ENCODE data around the gene SMCO2. TPM values are rescaled to one million over a fixed set of nuclear protein-coding genes. Genes with fewer than 3 reads are reported as not detected.

The SMCO2 gene
- total RNA-seq, 2 experiments from 2014 or later, result not detected

DNA sequence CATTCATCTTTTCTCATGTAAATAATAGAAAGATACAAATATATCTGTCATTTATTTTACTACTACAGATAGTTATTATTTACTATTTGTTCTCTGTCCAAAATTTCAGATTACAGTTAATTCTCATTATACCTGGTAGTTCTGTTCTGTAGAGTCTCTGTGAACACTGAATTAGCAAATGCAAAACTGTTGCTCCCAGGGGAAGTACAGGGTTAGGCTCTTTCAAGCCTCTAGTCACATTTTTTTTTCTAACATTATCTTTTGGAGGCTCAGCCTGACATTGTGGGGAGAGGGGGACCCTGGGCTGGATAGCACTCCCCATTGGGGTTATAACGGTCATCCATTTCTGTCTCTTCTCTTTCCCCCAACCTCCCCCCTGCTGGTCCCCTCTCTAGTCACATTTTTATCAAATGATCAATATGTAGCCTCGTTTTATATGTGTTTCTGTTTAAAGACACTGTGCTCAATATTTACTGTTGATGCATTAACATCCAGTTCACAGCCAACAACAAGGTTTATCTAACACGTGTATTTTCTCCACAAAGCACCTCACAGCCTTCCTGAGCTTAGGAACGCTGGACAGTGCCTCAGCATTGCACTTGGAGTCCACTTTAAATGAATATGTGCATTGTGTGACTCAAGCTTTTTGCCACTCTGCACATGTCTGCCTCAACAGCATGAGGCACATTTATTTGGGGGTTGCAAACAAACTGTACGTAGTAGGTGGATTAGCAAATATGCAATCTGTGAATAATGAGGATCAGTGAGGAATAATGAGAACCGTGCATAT lies 4.7 kb downstream of the SMCO2 start:
- ChIA-PET CTCF (no interaction called here), POLR2A (no interaction called here)

DNA sequence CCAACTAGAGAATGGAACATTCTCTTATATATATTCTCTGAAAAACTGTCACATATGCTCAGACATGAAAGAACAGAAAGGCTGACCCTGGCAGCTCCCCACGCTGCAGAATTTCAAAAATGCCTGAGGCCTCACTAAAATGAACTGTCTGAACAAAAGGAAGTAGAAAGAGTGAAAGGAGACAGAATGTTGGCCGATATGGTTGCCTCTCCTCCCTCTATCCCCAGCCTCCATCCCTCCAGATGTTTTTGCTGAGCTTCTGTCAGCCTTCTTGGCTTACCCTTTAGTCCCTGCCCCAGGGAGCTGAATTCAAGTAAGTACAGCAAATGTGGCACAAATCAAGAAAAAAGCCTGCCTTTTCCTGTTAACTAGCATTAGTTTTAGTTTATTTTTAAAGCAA lies 6.9 kb downstream of the SMCO2 start:
- POLR2A ChIA-PET, result no interaction called here
- CTCF ChIA-PET, result no interaction called here

DNA sequence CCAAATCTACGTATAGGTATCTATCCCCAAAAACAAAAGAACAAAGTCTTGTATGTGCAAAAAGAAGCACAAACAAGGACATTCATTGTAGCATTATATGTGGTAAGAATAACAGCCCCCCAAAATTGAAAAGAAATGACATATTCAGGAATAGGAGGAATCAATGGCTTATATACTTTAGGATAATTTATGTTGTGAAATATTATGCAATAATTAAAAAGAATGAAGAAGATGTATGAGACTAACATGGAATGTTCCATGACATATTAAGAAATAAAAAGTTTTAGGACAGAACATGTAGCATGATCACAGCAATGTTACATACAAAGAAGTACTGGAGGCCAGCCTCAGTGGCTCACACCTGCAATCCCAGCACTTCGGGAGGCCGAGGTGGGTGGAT lies 9.1 kb downstream of the SMCO2 start:
- ChIA-PET CTCF (no interaction called here), POLR2A (no interaction called here)

DNA sequence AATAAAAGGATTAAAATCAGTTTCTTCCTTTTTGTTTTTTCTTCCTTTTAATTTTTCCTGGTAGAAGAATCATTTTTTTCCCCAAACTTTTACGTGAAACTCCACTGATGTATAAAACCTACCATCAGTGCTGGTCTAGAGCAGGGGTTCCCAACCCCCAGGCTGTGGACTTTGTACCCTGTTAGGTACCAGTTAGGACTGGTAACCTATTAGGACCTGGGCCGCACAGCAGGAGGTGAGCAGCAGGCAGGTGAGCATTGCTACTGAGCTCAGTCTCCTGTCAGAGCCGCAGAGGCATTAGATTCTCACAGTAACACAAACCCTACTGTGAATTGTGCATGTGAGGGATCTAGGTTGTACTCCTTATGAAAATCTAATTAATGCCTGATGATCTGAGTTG lies 10.1 kb downstream of the SMCO2 start:
- POLR2A ChIA-PET, result no interaction called here
- CTCF ChIA-PET, result no interaction called here

DNA sequence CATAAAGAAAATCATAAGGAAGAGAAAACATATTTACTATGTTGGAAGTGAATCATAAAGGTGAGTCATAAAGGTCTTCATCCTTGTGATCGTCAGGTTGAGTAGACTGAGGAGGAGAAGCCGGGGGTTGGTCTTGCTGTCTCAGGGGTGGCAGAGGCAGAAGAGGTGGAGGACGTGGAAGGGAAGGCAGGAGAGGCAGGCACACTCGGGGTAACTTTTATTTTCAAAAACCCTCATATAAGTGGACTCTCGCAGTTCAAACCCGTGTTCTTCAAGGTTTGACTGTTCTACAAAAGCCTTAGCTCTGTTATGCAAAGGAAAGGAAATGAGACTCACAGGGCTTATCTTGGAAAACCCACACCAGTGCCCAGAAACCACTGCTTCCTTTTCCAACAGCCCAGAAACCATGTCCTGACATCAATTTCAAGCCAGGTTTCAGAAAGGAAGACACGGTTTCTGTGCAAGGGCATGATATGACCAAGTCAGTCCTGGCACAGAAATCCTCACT lies 14.0 kb downstream of the SMCO2 start:
- ChIA-PET CTCF (no interaction called here), POLR2A (no interaction called here)

DNA sequence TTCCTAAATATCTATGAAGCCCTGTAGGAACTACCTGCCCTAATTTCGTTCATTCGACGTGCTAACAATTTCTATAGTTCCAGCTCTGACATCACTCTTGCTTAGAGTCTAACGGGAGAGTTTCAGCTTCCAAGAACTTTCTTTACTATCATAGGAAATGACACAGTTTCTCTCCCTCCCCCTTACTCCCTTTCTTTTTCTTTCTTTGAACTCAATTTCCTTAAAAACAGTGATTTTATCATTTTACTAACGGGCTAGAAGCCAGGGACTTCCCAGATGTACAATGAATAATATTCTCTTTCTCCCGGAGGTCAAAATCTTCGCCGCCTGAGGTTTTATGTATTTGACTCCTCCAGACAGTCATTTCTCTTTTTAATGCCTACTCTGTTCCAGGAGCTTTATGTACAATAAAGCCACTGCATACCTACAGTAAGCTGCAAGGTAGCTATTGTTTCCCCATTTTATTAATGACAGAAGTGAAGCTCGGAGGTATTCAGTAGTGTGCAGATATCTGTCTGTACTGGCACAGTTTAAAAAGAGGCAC lies 15.7 kb downstream of the SMCO2 start:
- CTCF ChIA-PET, result no interaction called here
- POLR2A ChIA-PET, result no interaction called here

DNA sequence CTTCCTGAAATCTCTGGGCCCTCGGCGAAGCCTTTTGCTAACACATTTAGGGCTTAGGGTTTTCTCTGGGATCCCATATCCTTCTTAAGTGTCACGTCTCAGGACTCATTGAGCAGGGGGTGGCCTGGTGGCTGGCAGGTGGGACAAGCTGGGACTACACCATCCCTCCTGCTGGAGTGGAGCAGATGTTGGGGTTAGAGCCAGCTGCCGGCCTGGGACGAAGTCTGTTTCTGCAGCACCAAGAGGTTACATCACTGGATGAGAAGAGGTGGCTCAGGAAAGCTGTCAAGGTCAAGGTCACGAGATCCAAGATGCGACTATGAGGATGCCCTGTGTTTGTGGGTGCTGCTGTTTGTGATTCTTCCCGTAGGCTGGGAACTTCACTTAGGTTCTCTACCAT lies 16.3 kb downstream of the SMCO2 start:
- ChIA-PET POLR2A (no interaction called here), CTCF (no interaction called here)

DNA sequence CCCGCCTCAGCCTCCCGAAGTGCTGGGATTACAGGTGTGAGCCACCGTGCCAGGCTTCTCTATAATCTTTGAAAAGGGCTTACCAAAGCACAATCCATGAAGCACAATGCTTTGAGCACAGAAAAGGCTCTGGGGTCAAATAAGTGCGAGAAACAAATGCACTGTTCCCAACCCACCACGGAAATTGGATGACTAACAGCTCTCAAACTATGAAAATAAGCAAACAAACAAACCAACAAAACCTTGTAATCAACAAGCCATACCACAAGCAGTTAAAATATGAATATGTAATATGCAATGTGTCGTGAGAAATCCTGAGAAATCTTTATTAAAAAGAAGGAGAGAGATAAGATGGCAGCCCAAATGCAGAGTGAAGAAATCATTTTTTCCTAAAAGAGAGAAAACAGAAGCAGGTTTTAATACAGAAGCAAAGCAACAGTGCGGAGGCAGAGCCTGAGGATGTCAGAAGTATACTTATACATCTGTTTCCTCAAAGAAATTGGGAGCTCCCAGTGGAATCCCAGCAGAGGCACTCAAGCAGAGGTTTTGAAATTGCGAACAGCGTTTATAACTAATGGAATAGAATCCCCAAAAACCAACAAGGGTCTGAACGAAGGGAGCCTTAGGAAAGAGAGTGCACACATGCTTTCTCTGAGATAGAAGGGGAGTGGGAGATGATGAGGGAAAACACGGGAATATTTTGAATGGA lies 17.1 kb downstream of the SMCO2 start:
- POLR2A ChIA-PET, result no interaction called here
- CTCF ChIA-PET, result no interaction called here

DNA sequence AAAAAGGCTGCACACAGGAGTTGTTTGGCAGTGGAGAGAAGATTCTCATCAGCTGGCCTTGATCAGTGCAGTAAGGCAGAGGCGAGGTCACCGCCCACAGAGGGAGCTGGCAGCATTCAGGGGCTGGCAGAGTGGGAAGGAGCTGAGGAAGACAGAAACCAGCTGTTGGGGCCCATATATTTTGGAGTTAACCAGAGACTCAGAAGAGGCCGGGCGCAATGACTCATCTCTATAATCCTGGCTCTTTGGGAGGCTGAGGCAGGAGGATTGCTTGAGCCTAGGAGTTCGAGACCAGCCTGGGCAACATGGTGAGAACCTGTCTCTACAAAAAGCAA lies 17.7 kb downstream of the SMCO2 start:
- ChIA-PET POLR2A (no interaction called here), CTCF (no interaction called here)

DNA sequence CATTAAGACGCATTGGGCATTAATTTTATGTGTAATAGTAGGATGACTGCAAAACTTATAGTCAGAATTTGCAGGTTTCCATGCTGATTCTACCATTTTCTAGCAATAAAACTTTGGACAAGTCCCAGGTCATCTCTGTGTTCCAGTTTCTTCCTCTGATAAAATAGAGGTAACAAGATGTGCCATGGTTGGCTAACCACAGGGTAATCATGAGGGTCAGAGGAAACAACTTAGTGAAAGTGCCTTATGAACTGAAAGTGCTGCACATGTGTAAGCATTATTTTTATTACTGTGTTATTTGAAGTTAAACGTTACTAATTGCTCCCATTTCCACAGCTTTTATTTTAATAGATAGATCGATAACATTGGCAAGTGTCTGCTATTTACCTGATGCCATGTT lies 21.1 kb downstream of the SMCO2 start:
- ChIA-PET POLR2A (no interaction called here), CTCF (no interaction called here)

DNA sequence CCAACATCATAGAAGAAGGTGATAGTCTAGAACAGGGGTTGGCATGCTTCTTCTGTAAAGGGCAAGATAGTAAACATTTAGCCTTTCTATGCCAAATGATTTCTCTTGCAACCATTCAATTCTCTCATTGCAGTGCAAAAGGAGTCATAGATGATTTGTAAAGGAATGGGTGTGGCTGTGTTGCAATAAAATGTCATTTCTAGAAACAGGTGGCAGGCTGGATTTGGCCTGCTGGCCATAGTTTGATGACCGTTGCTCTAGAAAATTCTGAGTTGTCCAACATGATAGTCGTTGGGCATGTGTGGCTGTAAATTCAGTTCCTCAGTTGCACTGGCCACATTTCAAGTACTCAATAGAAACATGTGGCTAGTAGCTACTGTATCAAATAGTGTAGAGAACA lies 21.7 kb downstream of the SMCO2 start:
- CTCF ChIA-PET, result no interaction called here
- POLR2A ChIA-PET, result no interaction called here

DNA sequence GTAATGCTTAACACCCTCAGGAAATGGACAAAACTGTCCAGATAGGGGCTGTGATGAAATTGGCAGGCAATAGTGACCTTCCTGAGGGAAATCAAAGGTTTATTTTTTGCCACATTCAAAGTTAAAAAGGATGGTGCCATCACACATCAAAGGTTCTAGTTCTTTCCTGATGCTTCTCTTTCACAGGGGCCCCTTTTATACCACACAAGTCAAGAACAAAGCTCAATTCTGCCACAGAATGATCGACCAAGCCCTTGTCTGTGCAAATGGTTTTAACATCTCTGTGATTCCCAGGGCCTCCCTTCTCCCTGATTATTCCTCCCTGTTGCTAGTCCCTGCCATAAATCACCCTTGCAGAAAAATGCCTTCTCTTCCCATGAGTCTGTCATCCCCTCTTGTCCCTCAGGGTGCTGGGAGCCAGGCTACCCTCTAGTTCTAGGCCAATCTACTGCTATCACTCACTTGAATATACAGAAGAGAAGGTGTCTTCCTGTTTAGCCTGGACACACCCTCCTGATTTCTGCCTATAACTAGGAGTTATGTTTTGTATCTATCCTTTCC lies 22.7 kb downstream of the SMCO2 start:
- CTCF ChIA-PET, result no interaction called here

DNA sequence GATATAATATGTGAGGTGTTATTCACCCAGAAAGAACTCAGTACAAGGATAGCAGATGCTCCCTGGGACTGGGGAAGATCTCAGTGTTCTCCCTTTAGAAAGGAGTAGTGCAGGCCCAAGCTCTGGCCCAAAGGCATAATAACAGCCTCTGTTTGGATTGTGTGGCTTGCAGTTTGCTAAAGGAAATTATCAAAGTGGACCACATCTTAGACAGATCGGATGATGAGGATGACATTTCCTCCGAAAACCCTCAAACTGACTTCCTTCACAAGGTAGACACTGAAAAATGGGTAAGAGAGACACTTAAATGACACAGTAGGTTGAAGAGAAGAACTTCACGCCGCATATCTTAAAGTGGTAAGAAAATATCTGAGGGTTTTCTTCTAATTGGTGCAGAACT lies 26.1 kb downstream of the SMCO2 start:
- ChIA-PET CTCF (no interaction called here), POLR2A (no interaction called here)

More for the DNA sequence above, 22.7 kb downstream of the SMCO2 start:
- POLR2A ChIA-PET, result no interaction called here

DNA sequence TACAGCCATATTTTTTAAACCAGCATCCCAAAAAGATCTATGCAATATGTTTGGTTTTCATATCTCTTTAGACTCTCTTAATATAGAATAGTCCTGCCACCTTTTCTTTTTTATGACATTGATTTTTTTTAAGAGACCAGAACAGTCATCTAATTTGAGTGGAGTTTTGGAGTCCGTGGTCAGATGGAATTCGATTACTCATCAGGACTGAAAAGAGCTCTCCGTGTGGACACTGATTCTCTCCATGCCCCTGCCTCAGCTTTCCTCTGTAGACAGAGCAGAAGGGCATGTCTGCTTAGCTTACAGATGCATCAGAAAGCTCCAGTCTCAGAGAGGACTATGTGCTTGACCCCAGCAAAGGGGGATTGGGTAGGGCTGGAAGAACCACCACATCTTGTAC lies 27.8 kb downstream of the SMCO2 start:
- POLR2A ChIA-PET, result no interaction called here

DNA sequence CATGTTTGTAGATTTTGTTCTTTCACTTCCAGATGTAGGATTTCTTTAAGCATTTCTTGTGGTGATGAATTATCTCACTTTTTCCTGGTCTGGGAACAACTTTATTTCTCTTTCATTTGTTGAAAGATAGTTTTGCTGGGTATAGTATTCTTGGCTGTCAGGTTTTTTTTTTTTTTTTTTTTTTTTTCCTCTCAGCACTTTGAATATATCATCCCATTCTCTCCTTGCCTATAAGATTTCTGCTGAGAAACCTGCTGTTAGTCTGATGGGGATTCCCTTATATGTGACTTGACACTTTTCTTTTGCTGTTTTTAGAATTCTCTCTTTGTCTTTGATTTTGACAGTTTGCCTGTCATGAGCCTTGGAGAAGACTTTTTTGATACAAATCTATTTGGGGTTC lies 30.5 kb downstream of the SMCO2 start:
- ChIA-PET POLR2A (no interaction called here), CTCF (interaction anchor here (1.0 kb wide), 1 partner anchor 37 kb away, joined by 3 read pairs; no protein-coding TSS in a partner anchor)

More for the DNA sequence above, 27.8 kb downstream of the SMCO2 start:
- CTCF ChIA-PET, result no interaction called here

DNA sequence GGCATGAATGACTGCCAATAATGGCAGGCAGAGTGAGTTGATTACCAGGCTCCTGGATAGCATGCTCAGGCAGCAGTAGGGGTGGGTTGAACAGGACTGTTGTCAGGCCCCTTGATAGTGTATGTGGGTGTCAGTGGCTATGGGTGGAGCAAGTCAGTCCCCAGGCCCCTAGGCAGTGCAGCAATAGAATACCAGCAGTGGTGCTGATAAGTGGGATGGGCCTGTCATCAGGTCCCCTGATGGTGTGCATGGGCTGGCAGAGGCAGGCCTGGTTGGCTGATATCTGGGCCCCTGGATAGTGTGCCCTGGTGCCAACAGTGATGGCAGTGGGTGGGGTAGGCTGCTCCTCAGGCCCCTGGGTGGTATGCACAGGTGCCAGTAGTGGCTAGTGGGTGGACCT lies 32.4 kb downstream of the SMCO2 start:
- POLR2A ChIA-PET, result no interaction called here
- CTCF ChIA-PET, result no interaction called here

DNA sequence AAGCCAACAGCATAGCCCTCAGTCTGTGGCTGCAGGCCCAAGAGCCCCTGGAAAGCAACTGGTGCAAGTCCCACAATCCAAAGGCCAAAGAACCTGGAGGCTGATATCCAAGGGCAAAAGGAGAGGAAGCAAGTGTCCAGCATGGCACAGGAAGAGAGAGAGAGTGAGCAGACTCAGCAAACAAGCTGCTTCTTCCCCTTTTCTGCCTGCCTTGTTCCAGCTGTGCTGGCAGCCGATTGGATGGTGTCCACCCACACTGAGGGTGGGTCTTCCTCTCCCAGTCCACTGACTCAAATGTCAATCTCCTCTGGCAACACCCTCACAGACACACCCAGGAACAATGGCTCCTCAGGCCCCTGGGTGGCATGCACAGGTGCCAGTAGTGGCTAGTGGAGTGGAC lies 33.5 kb downstream of the SMCO2 start:
- POLR2A ChIA-PET, result no interaction called here
- CTCF ChIA-PET, result no interaction called here

DNA sequence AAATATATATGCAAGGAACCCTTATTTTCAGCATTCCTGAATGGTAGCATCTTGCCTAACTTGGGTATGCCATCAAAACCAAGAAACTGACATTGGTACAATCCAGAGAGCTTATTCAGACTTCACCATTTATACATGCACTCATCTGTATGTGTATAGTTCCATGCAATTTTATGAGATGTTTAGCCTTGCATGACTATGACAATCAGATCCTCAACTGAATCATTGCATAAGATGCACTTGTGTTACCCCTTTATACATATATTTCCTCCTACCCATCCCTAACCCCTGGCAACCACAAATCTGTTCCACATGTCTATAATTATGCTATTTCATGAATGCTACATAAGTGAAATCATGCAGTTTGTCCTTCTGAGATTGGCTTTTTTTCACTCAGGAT lies 40.4 kb downstream of the SMCO2 start:
- CTCF ChIA-PET, result no interaction called here

DNA sequence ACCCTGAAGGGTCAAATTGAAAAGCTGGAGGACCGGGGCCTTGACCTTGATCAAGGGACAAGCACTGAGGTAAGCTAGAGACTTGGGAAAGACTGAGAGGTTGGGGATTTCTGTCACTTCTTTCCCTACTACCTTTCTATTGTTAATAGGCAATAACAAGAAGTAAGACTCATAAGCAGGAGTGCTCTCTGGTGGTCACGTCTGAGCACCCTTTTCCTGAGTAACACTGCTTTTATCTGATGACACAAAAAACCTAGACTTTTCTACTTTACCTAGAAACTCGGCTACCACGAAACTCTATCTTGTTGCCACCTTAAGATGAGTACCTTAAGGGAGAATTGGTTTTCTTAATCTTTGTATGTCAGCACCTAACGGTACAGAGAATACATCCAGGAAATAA lies 41.9 kb downstream of the SMCO2 start:
- ChIA-PET POLR2A (no interaction called here), CTCF (no interaction called here)

More for the DNA sequence above, 40.4 kb downstream of the SMCO2 start:
- POLR2A ChIA-PET, result no interaction called here

DNA sequence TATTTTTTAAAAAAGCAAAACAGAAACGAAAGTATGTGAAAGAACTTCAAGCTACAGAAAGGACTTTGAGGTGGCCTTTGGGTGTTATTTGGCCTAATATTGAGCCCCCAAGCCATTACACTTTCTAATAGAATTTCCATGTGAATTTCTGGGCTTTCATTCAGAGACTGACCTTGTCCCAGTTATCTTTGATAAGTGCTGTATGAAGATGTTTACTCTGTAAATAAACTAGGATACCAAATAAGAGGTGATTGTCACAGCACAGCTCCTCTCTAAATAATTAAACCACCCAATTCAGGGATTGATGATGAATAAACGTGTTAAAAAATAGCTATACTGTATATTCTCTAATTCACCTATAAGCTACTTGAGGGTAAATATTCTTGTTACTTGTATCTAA lies 44.7 kb downstream of the SMCO2 start:
- ChIA-PET CTCF (no interaction called here), POLR2A (no interaction called here)

DNA sequence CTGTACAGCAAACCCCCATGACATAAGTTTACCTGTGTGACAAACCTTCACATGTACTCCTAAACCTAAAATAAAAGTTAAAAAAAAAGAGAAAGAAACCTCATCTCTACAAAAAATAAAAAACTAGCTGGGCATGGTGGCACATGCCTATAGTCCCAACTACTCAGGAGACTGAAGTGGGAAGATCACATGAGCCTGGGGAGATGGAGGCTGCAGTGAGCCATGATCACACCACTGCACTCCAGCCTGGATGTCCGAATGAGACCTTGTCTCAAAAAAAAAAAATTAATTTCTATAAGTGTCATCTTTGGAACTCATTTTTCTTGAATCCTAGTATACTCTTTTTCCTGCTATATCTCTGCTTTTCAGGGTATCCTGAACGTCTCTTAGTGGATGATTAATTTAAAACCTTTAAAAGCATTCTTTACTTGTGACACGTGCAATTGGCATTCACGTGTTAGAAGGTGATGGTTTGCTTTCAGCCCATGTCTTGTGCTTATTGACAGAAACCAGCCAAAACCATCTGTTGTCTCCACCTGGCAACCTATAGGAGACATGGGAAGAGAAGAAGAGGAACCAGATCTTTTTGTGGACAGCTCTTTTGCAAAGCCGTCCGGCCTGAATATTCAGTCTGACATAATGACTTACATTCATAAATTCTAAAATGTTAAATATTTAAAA lies 46.9 kb downstream of the SMCO2 start:
- POLR2A ChIA-PET, result no interaction called here
- CTCF ChIA-PET, result no interaction called here

Measured in activated CD8-positive, alpha-beta memory T cell treated with anti-CD3 and anti-CD28 coated beads for 36 hours (primary cell).